Mesothelial cell of epicardium (in vitro differentiated cells): Measurements from ENCODE around the gene CPAMD8. TPM values are rescaled to one million over a fixed set of nuclear protein-coding genes. Genes with fewer than 3 reads are reported as not detected.
"Not testable (repeated sequence)": the region's sequence is repeated elsewhere in the genome, so short reads cannot be mapped to it uniquely, and the experiment has no call there.

ENCODE experiments used
- DNase-seq, 2 experiments: peaks; one replicate each; pipeline ENCODE4 v3.0.0; 2021; ENCODE audit warnings: low spot score in 2 of 2; ENCODE audit not compliant: unreplicated experiment in 2 of 2
- H3K27ac Mint-ChIP-seq: 2 replicates; pipeline ENCODE4 v1.8.0; 2021; ENCODE audit warnings: mixed read lengths
- H3K27me3 Mint-ChIP-seq: 2 replicates; pipeline ENCODE4 v1.8.0; 2021; ENCODE audit warnings: low read depth, mixed read lengths
- H3K36me3 Mint-ChIP-seq: 2 replicates; pipeline ENCODE4 v1.8.0; 2021; ENCODE audit warnings: mixed read lengths
- H3K4me1 Mint-ChIP-seq: 2 replicates; pipeline ENCODE4 v1.8.0; 2021; ENCODE audit warnings: mixed read lengths
- H3K4me3 Mint-ChIP-seq: 2 replicates; pipeline ENCODE4 v1.8.0; 2021; ENCODE audit warnings: mild to moderate bottlenecking, moderate library complexity, mixed read lengths
- H3K9me3 Mint-ChIP-seq: 2 replicates; pipeline ENCODE4 v1.8.0; 2021; ENCODE audit warnings: mixed read lengths
- CTCF ChIP-seq: fragments of 200-600 bp; sonication (generic); IDR thresholded peaks from one replicate; pipeline ENCODE4 v1.5.0; 2021; ENCODE audit warnings: antibody characterized with exemption; ENCODE audit not compliant: unreplicated experiment
- total RNA-seq: library from RNA; stranded (reverse); gene quantifications from 3 replicates; pipeline ENCODE4 v1.2.1, GENCODE V29; 2021

CPAMD8 gene
- total RNA-seq, 1 donor from 2014 or later: 40.9 TPM

- H3K36me3 Mint-ChIP-seq: peaks cover 5% of the 10 kb centered on the region
- no peaks in the 10 kb centered on the region for H3K4me1 Mint-ChIP-seq
- H3K4me3 Mint-ChIP-seq: no peak overlapping the region
- H3K9me3 Mint-ChIP-seq: no peaks in the 10 kb centered on the region
- no peak overlapping the region for H3K27ac Mint-ChIP-seq
- DNase-seq: no peak
- H3K27me3 Mint-ChIP-seq: no peaks in the 10 kb centered on the region
- no peak for TF ChIP-seq CTCF
Measured at GRCh38 chr19:16943942-16944625, 82.5 kb downstream of the CPAMD8 start.

GRCh38 chr19:16943090-16943489 is 83.5 kb downstream of the CPAMD8 start:
- DNase-seq, H3K27me3 Mint-ChIP-seq: not testable (repeated sequence)

GRCh38 chr19:16942583-16942982 is 84.0 kb downstream of the CPAMD8 start:
- H3K9me3 Mint-ChIP-seq: no peaks in the 10 kb centered on the region
- no peaks in the 10 kb centered on the region for H3K27me3 Mint-ChIP-seq
- H3K4me3 Mint-ChIP-seq: no peak overlapping the region
- H3K27ac Mint-ChIP-seq: no peak overlapping the region
- H3K4me1 Mint-ChIP-seq: no peaks in the 10 kb centered on the region
- no peak for TF ChIP-seq CTCF
- DNase-seq: no peak
- peaks cover 8% of the 10 kb centered on the region for H3K36me3 Mint-ChIP-seq

More at GRCh38 chr19:16943090-16943489, 83.5 kb downstream of the CPAMD8 start:
- H3K4me1 Mint-ChIP-seq, H3K27ac Mint-ChIP-seq, H3K4me3 Mint-ChIP-seq, H3K9me3 Mint-ChIP-seq, H3K36me3 Mint-ChIP-seq: not testable (repeated sequence)

DNA sequence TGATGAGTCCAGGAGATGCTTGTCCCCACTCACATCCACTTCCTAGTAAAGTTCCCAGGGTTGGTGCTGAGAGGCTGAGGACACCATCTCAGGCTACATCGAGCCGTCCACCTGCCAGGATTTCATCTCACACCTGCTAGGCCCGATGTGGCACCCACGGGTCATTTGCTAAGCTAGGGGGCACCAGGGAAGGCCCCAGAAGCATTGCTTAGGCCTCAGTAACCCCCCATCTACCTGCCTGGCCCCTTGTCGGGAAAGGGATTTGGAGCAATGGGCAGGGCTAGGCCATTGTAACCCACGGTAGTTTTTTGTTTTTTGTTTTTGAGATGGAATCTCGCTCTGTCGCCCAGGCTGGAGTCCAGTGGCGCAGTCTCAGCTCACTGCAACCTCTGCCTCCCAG is 86.0 kb downstream of the CPAMD8 start:
- Mint-ChIP-seq H3K27ac (no peak overlapping the region), H3K4me3 (no peak overlapping the region), H3K4me1 (no peaks in the 10 kb centered on the region), H3K9me3 (no peaks in the 10 kb centered on the region), H3K36me3 (peaks cover 5% of the 10 kb centered on the region), H3K27me3 (no peaks in the 10 kb centered on the region)
- DNase-seq: no peak
- no peak for TF ChIP-seq CTCF

- H3K9me3 Mint-ChIP-seq, H3K4me1 Mint-ChIP-seq, H3K27me3 Mint-ChIP-seq, H3K27ac Mint-ChIP-seq, DNase-seq, H3K36me3 Mint-ChIP-seq, H3K4me3 Mint-ChIP-seq: not testable (repeated sequence)
Measured at GRCh38 chr19:16940063-16940462, 86.5 kb downstream of the CPAMD8 start.

GRCh38 chr19:16938211-16938610 is 88.4 kb downstream of the CPAMD8 start:
- Mint-ChIP-seq H3K4me3 (no peak overlapping the region), H3K4me1 (no peaks in the 10 kb centered on the region), H3K36me3 (peaks cover 17% of the 10 kb centered on the region), H3K27ac (no peak overlapping the region), H3K27me3 (no peaks in the 10 kb centered on the region), H3K9me3 (peaks cover 21% of the 10 kb centered on the region)
- TF ChIP-seq CTCF: no peak
- no peak for DNase-seq

GRCh38 chr19:16937796-16938195 is 88.8 kb downstream of the CPAMD8 start:
- Mint-ChIP-seq H3K36me3 (peaks cover 17% of the 10 kb centered on the region), H3K9me3 (peaks cover 21% of the 10 kb centered on the region)
- not testable (repeated sequence) for H3K4me1 Mint-ChIP-seq, H3K27me3 Mint-ChIP-seq, H3K4me3 Mint-ChIP-seq, H3K27ac Mint-ChIP-seq, DNase-seq
